ENCODE results near the gene ATXN1.

The ATXN1 gene

GRCh38 chr6:16433338-16433890 lies 327.8 kb downstream of the ATXN1 start:
- DNase-seq: no peak
- in situ Hi-C loops (cut with MboI; ENCODE audit: low pct_unique_long_range_greater_than_20kb, low sequenced_read_pairs): no loop called here

- in situ Hi-C loops (cut with MboI; ENCODE audit: low pct_unique_long_range_greater_than_20kb, low sequenced_read_pairs): no loop called here
- no peak for DNase-seq
Measured at GRCh38 chr6:16432075-16433032, 328.9 kb downstream of the ATXN1 start.

- no peak for DNase-seq
- in situ Hi-C loops (cut with MboI; ENCODE audit: low pct_unique_long_range_greater_than_20kb, low sequenced_read_pairs): no loop called here
Measured at GRCh38 chr6:16431106-16431505, 330.2 kb downstream of the ATXN1 start.

- in situ Hi-C loops (cut with MboI; ENCODE audit: low pct_unique_long_range_greater_than_20kb, low sequenced_read_pairs): no loop called here
- no peak for DNase-seq
Measured at GRCh38 chr6:16430391-16431089, 330.7 kb downstream of the ATXN1 start.

GRCh38 chr6:16429669-16430068 lies 331.6 kb downstream of the ATXN1 start:
- in situ Hi-C loops (cut with MboI; ENCODE audit: low pct_unique_long_range_greater_than_20kb, low sequenced_read_pairs): no loop called here

GRCh38 chr6:16427124-16427523 lies 334.1 kb downstream of the ATXN1 start:
- in situ Hi-C loops (cut with MboI; ENCODE audit: low pct_unique_long_range_greater_than_20kb, low sequenced_read_pairs): no loop called here
- no peak for DNase-seq

More at GRCh38 chr6:16429669-16430068, 331.6 kb downstream of the ATXN1 start:
- no peak for DNase-seq

- no peak for DNase-seq
- in situ Hi-C loops (cut with MboI; ENCODE audit: low pct_unique_long_range_greater_than_20kb, low sequenced_read_pairs): no loop called here
Measured at GRCh38 chr6:16425881-16426615, 335.2 kb downstream of the ATXN1 start.

- no peak for DNase-seq
- in situ Hi-C loops (cut with MboI; ENCODE audit: low pct_unique_long_range_greater_than_20kb, low sequenced_read_pairs): no loop called here
Measured at GRCh38 chr6:16421462-16421960, 339.7 kb downstream of the ATXN1 start.

GRCh38 chr6:16420715-16421461 lies 340.4 kb downstream of the ATXN1 start:
- in situ Hi-C loops (cut with MboI; ENCODE audit: low pct_unique_long_range_greater_than_20kb, low sequenced_read_pairs): no loop called here
- no peak for DNase-seq

- no peak for DNase-seq
- in situ Hi-C loops (cut with MboI; ENCODE audit: low pct_unique_long_range_greater_than_20kb, low sequenced_read_pairs): no loop called here
Measured at GRCh38 chr6:16420337-16420714, 340.9 kb downstream of the ATXN1 start.

- in situ Hi-C loops (cut with MboI; ENCODE audit: low pct_unique_long_range_greater_than_20kb, low sequenced_read_pairs): no loop called here
Measured at GRCh38 chr6:16419636-16420336, 341.5 kb downstream of the ATXN1 start.

GRCh38 chr6:16418151-16418550 lies 343.1 kb downstream of the ATXN1 start:
- in situ Hi-C loops (cut with MboI; ENCODE audit: low pct_unique_long_range_greater_than_20kb, low sequenced_read_pairs): no loop called here

More at GRCh38 chr6:16419636-16420336, 341.5 kb downstream of the ATXN1 start:
- DNase-seq: no peak

GRCh38 chr6:16415677-16416076 lies 345.6 kb downstream of the ATXN1 start:
- in situ Hi-C loops (cut with MboI; ENCODE audit: low pct_unique_long_range_greater_than_20kb, low sequenced_read_pairs): no loop called here
- DNase-seq: no peak

More at GRCh38 chr6:16418151-16418550, 343.1 kb downstream of the ATXN1 start:
- no peak for DNase-seq

- in situ Hi-C loops (cut with MboI; ENCODE audit: low pct_unique_long_range_greater_than_20kb, low sequenced_read_pairs): no loop called here
- no peak for DNase-seq
Measured at GRCh38 chr6:16414205-16414604, 347.1 kb downstream of the ATXN1 start.

GRCh38 chr6:16413399-16413798 lies 347.9 kb downstream of the ATXN1 start:
- in situ Hi-C loops (cut with MboI; ENCODE audit: low pct_unique_long_range_greater_than_20kb, low sequenced_read_pairs): no loop called here
- no peak for DNase-seq

GRCh38 chr6:16412982-16413381 lies 348.3 kb downstream of the ATXN1 start:
- in situ Hi-C loops (cut with MboI; ENCODE audit: low pct_unique_long_range_greater_than_20kb, low sequenced_read_pairs): no loop called here
- DNase-seq: no peak

- in situ Hi-C loops (cut with MboI; ENCODE audit: low pct_unique_long_range_greater_than_20kb, low sequenced_read_pairs): no loop called here
- DNase-seq: no peak
Measured at GRCh38 chr6:16412171-16412570, 349.1 kb downstream of the ATXN1 start.
